ENCODE results near the gene KCNQ1OT1. TPM values are rescaled to one million over a fixed set of nuclear protein-coding genes. Genes with fewer than 3 reads are reported as not detected.

The KCNQ1OT1 gene
- total RNA-seq, 1 donor from 2014 or later = 0.33 TPM

DNA sequence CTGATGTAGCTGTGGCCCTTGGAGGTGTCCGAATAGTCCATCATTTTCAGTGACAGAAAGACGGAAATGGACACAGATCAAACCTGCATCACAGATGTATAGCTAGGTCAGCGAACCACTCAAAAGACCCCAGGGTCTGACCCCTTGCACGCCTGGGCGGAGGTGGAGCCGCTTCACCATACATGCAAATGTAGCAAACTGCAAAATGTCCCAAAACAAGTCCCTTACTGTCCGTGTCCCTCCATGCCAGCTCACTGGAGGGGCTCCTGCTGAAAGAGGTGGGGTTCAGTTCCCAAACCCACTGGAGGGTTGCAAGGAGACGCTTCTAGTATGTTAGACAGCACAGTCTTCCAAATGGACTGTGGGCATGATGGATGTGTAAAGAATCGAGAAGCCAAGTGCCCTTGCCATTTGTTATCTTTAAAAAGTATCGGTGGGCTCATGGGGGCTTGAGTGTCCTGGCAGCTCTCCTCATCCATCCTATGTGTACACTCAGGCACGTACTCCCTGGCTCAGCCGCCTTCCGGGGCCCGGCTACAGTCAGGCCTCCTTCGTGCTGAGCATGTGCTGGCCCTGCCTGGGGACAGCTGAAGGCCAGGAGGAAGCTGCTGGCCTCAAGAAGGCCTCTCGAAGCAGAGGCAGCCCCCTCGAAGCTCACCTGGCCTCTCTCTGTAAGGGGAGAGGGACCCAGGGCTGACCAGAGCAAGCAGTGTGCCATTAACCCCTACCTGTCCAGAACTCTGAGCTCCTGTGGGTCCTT is 20.2 kb upstream of the KCNQ1OT1 start:
- Histone ChIP-seq H3K36me3 (no peaks in the 10 kb centered on the region), H3K27me3 (ENCODE audit: low read depth) (no peaks in the 10 kb centered on the region), H3K9me3 (replicated peaks) (no peaks in the 10 kb centered on the region), H3K4me1 (peaks cover 15% of the 10 kb centered on the region), H3K4me3 (no peak overlapping the region), H3K27ac (replicated peaks) (no peak overlapping the region)
- no peak for TF ChIP-seq CTCF (IDR thresholded peaks at IDR 0.05; ENCODE audit: borderline replicate concordance)
- DNase-seq = no peak
- intact Hi-C loops (cut with micrococcal nuclease) = no loop called here

- Histone ChIP-seq H3K27me3 (ENCODE audit: low read depth) (no peaks in the 10 kb centered on the region), H3K36me3 (no peaks in the 10 kb centered on the region), H3K27ac (replicated peaks) (no peak overlapping the region), H3K4me1 (peaks cover 12% of the 10 kb centered on the region), H3K9me3 (replicated peaks) (no peaks in the 10 kb centered on the region), H3K4me3 (no peak overlapping the region)
- intact Hi-C loops (cut with micrococcal nuclease) = no loop called here
- no peak for TF ChIP-seq CTCF (IDR thresholded peaks at IDR 0.05; ENCODE audit: borderline replicate concordance)
- no peak for DNase-seq
Observed at GRCh38 chr11:2718817-2719438, 19.1 kb upstream of the KCNQ1OT1 start.

GRCh38 chr11:2717561-2718325 is 17.9 kb upstream of the KCNQ1OT1 start:
- H3K27me3 ChIP-seq (ENCODE audit: low read depth) = no peaks in the 10 kb centered on the region
- TF ChIP-seq CTCF (IDR thresholded peaks at IDR 0.05; ENCODE audit: borderline replicate concordance) = no peak
- intact Hi-C loops (cut with micrococcal nuclease) = no loop called here
- no peaks in the 10 kb centered on the region for H3K9me3 ChIP-seq (replicated peaks)
- peaks cover 12% of the 10 kb centered on the region for H3K4me1 ChIP-seq
- no peak for DNase-seq
- H3K27ac ChIP-seq (replicated peaks) = no peak overlapping the region
- no peak overlapping the region for H3K4me3 ChIP-seq
- H3K36me3 ChIP-seq = no peaks in the 10 kb centered on the region

GRCh38 chr11:2716376-2717095 is 16.7 kb upstream of the KCNQ1OT1 start:
- H3K4me1 ChIP-seq = peaks cover 12% of the 10 kb centered on the region
- H3K27me3 ChIP-seq (ENCODE audit: low read depth) = no peaks in the 10 kb centered on the region
- intact Hi-C loops (cut with micrococcal nuclease) = no loop called here
- H3K36me3 ChIP-seq = no peaks in the 10 kb centered on the region
- no peak overlapping the region for H3K27ac ChIP-seq (replicated peaks)
- DNase-seq = no peak
- H3K4me3 ChIP-seq = no peak overlapping the region
- no peak for TF ChIP-seq CTCF (IDR thresholded peaks at IDR 0.05; ENCODE audit: borderline replicate concordance)
- H3K9me3 ChIP-seq (replicated peaks) = no peaks in the 10 kb centered on the region

DNA sequence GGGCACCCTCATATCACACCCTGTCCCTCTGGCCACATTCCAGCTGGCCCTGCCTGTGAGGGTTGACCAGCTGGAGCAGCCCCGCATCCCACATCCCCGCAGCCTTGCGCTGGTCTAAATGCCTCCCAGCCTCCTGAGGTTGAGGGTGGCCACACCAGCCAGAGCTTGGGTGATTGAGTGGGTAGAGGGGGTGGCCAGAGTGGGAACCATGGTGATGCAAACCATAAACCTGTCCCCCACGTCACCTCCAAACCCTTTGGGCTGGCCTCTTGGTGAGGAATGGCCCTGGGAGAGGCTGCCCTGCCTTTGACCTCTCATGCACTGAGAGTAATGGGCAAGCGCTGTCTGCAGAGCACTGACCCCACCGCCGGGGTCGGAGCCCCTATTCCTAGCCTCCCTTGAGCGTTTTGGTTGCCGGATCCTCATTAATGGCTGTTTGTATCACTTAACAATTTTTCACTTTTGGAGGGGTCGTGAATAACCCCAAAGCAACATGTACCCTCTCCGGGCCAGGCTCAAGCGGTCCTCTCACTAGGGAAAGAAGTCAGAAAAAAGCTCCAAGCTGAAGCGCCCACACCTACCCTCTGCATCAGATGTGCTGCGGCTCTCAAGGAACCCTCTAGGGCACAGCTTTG is 16.0 kb upstream of the KCNQ1OT1 start:
- no peaks in the 10 kb centered on the region for H3K9me3 ChIP-seq (replicated peaks)
- H3K4me1 ChIP-seq = peaks cover 12% of the 10 kb centered on the region
- TF ChIP-seq CTCF (IDR thresholded peaks at IDR 0.05; ENCODE audit: borderline replicate concordance) = no peak
- intact Hi-C loops (cut with micrococcal nuclease) = no loop called here
- no peak for DNase-seq
- no peak overlapping the region for H3K27ac ChIP-seq (replicated peaks)
- H3K36me3 ChIP-seq = no peaks in the 10 kb centered on the region
- no peak overlapping the region for H3K4me3 ChIP-seq
- no peaks in the 10 kb centered on the region for H3K27me3 ChIP-seq (ENCODE audit: low read depth)
